Fibroblast of mammary gland (primary cell): Measurements from ENCODE around the gene PDK1.

Experiments
- DNase-seq: peaks from one replicate; pipeline ENCODE4 v3.0.0-alpha.2; 2010; ENCODE audit warnings: low read depth
- H3K4me3 ChIP-seq: 2 replicates; pipeline ENCODE4 v1.5.1; 2011; ENCODE audit warnings: low read depth, mild to moderate bottlenecking, low read length, moderate library complexity; ENCODE audit not compliant: control insufficient read depth
- TF ChIP-seq, protein P1 (sequence below): conservative IDR thresholded peaks from 2 replicates; pipeline ENCODE4 v1.5.1; 2011; ENCODE audit warnings: low read depth, low read length, inconsistent platforms; ENCODE audit not compliant: control insufficient read depth, insufficient read depth

Gene PDK1

DNA sequence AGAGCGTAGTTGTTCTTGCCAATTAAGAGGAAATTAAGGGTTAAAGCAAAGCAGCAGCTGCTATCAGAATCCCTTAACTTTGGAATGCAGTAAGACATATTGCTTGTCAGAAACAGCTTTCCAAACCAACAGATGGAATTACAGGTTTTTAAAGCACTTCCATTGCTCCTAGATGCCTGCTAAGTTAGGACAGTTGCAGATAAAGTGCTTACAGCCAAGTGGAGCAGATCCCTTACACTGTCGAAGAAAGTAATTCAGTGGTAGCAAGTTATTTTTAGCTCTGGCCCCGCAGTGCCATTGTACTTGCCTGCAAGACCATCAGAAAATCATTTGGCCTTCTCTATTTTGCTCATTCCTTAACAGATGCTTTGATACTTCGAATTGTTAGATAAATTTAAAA is 5.4 kb downstream of the PDK1 start:
- H3K4me3 ChIP-seq = no peak overlapping the region
- DNase-seq = no peak
- TF ChIP-seq, protein P1, sequence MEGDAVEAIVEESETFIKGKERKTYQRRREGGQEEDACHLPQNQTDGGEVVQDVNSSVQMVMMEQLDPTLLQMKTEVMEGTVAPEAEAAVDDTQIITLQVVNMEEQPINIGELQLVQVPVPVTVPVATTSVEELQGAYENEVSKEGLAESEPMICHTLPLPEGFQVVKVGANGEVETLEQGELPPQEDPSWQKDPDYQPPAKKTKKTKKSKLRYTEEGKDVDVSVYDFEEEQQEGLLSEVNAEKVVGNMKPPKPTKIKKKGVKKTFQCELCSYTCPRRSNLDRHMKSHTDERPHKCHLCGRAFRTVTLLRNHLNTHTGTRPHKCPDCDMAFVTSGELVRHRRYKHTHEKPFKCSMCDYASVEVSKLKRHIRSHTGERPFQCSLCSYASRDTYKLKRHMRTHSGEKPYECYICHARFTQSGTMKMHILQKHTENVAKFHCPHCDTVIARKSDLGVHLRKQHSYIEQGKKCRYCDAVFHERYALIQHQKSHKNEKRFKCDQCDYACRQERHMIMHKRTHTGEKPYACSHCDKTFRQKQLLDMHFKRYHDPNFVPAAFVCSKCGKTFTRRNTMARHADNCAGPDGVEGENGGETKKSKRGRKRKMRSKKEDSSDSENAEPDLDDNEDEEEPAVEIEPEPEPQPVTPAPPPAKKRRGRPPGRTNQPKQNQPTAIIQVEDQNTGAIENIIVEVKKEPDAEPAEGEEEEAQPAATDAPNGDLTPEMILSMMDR = no peak

DNA sequence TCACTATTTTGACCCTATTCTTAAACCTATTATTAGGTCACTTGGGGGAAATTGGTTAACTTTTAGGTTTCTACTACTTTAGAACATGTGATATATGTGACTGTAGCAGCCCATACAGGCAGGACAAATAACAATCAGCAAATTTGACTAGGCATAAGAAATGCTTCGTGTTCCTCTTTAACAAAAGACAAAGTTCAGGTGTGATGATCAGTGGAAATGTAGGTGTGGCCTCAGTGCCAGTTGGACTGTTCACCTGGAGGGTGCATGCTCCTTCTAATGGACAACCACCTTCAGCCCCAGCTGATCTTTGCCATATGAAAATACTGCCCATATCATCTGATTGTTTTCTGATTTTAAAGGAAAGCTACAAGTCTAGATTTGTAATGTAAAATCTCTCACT is 6.4 kb downstream of the PDK1 start:
- TF ChIP-seq, protein P1 = no peak

DNA sequence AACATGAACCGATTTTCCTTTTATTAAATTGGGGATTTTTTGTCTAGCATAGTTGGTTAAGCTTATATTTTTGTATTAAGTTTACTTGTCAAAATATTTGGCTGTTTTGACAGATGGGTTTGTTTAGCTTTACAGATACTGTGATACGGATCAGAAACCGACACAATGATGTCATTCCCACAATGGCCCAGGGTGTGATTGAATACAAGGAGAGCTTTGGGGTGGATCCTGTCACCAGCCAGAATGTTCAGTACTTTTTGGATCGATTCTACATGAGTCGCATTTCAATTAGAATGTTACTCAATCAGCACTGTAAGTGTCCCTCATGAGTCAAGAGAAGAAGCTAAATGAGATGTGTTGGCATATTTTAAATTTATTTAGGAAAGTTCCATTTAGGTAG is 8.5 kb downstream of the PDK1 start:
- peak; percentile 64 for DNase-seq
- TF ChIP-seq, protein P1 = no peak

More for the DNA sequence above, 6.4 kb downstream of the PDK1 start:
- DNase-seq = no peak
- no peak overlapping the region for H3K4me3 ChIP-seq

DNA sequence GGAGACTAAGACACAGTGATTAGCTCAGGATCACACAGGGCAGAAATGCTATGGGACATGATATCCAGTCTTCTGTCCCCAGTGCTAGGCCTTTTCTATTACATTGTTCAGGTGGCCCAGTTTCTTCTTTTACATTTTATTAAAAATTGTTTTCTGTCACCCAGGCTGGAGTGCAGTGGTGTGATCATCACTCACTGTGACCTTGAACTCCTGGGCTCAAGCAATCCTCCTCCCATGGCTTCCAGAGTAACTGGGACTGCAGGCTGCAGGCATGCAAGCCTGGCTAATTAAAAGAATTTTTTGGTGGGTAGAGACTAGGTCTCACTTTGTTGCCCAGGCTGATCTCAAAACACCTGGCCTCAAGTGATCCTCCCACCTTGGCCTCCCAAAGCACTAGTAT is 15.4 kb downstream of the PDK1 start:
- no peak for DNase-seq
- TF ChIP-seq, protein P1 = no peak
- H3K4me3 ChIP-seq = no peak overlapping the region

More for the DNA sequence above, 8.5 kb downstream of the PDK1 start:
- no peak overlapping the region for H3K4me3 ChIP-seq

DNA sequence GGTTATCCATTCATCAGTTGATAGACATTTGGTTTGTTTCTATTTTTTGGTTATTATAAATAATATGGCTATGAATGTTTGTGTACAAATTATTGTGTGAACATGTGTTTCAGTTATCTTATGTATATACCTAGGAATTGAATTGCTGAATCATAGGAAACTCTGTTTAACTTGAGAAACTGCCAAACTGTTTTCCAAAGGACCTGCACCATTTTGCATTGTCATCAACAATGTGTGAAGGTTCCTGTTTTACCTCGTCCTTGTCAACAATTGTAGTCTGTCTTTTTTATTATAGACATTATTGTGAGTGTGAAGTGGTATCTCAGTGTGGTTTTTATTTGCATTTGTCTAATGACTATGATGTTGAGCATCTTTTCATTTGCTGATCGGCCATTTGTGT is 17.1 kb downstream of the PDK1 start:
- TF ChIP-seq, protein P1 = no peak
- H3K4me3 ChIP-seq = no peak overlapping the region
- no peak for DNase-seq

DNA sequence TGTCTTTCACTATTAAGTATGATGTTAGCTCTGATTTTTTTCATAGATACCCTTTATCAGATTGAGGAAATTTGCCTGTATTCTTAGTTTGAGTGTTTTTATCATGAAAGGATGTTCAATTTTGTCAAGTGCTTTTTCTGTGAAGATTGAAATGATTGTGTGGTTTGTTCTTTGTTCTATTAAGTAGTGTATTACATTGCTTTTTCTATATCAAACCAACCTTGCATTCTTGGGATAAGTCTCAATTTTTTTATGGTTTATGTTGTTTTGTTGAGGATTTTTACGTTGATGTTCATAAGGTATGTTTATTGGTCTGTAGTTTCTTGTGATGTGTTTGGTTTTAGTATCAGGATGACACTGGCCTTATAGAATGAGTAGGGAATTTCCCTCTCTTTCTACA is 19.1 kb downstream of the PDK1 start:
- DNase-seq = no peak
- no peak overlapping the region for H3K4me3 ChIP-seq
- TF ChIP-seq, protein P1 = no peak

DNA sequence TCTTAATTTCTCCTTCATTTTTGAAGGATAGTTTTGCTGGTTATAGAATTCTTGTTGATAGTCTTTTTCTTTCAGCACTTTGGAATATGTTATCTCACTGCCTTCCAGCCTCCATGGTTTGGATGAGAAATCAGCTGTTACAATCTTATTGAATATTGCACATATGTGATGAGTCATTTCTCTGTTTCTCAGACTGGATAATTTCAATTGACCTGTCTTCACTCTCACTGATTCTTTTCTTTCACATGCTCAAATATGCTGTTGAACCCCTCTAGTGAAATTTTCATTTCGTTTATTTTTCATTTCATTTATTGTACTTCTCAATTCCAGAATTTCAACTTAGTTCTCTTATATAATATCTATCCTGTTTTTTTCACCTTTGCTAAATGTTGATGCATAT is 22.2 kb downstream of the PDK1 start:
- no peak overlapping the region for H3K4me3 ChIP-seq
- TF ChIP-seq, protein P1 = no peak
- peak; percentile 33 for DNase-seq
